ENCODE measurements around the gene DLGAP4.

DNA sequence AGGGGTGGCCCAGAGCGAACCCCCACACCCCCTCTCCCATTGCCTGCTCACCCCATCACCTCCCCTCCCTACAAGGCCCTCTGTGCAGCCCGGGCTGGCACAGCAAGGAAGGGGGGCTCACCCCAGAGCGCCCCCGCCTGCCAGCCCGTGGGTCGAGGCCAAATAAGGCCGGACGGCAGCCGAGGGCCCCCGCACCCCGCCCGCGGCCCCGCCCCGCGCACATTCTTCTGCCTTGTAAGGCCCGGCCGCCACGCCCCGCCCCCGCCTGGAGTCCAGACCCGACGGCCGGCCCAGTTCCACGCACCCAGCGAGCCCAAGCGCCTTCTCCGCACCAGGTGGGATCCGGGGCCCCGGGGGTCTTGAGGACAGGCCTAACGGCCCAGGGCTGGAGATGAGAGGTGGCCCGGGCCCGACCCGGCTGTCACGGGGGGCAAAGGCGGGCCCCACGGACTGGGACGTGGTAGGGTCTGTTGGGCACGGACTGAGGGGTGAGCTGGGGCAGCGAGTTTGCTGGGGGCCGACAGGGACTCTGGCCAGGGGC, 235.2 kb downstream of the DLGAP4 start, which contains the start of gene MYL9:
- TF ChIP-seq POLR2AphosphoS5 (IDR thresholded peaks at IDR 0.05; ENCODE audit: low read depth, low read length) (no peak), POLR2A (IDR thresholded peaks at IDR 0.05; ENCODE audit: low read depth, low read length) (peak; percentile 35; the same call in 1 of the 2 replicates), TAF1 (IDR thresholded peaks at IDR 0.05; ENCODE audit: borderline replicate concordance, low read depth, low read length) (no peak)
